MM.1S (cell line): ENCODE measurements around the gene FAM107B.

Experiments used
- CTCF ChIP-seq: fragments of 300-600 bp; sonication (generic); IDR thresholded peaks from 2 replicates; pipeline ENCODE4 v1.5.1; 2016; ENCODE audit warnings: antibody characterized with exemption, low read length, mixed read lengths
- EZH2phosphoT487 ChIP-seq: fragments of 300-600 bp; sonication (generic); IDR thresholded peaks from 2 replicates; pipeline ENCODE4 v1.6.1; 2018; ENCODE audit warnings: antibody characterized with exemption, low read length

GRCh38 chr10:14540611-14541010 is 234.1 kb downstream of the FAM107B start:
- TF ChIP-seq CTCF (no peak), EZH2phosphoT487 (no peak)
